Liver (tissue), 9 donors: Measurements from ENCODE around the gene SERPINB10. TPM values are rescaled to one million over a fixed set of nuclear protein-coding genes. Genes with fewer than 3 reads are reported as not detected.

Experiments
- DNase-seq: peaks from one replicate; pipeline ENCODE4 v3.0.0-alpha.2; 2017; ENCODE audit warnings: low spot score
- H3K27ac ChIP-seq, 2 donors: one replicate each; pipeline ENCODE4 v1.7.0; 2013; ENCODE audit warnings: inconsistent platforms in 2 of 2, low read length in 2 of 2, control low read depth in 1 of 2, low read depth in 1 of 2, mild to moderate bottlenecking in 1 of 2
- H3K27me3 ChIP-seq, 4 donors: one replicate each; pipeline versions ENCODE4 v1.6.1 to v1.7.0; 2013; ENCODE audit warnings: low read length in 3 of 4, inconsistent platforms in 1 of 4, mild to moderate bottlenecking in 1 of 4, moderate library complexity in 1 of 4; ENCODE audit not compliant: control insufficient read depth in 4 of 4, insufficient read depth in 4 of 4
- H3K36me3 ChIP-seq, 4 donors: one replicate each; pipeline versions ENCODE4 v1.6.1 to v1.7.0; 2013; ENCODE audit warnings: low read length in 3 of 4, mild to moderate bottlenecking in 3 of 4, low read depth in 1 of 4, moderate library complexity in 1 of 4; ENCODE audit not compliant: control insufficient read depth in 4 of 4, insufficient read depth in 3 of 4
- H3K4me1 ChIP-seq, 4 donors: one replicate each; pipeline versions ENCODE4 v1.6.1 to v1.7.0; 2013; ENCODE audit warnings: low read length in 3 of 4, mild to moderate bottlenecking in 3 of 4, moderate library complexity in 1 of 4; ENCODE audit not compliant: control insufficient read depth in 4 of 4, insufficient read depth in 4 of 4
- H3K4me3 ChIP-seq, 3 donors: one replicate each; pipeline versions ENCODE4 v1.6.1 to v1.7.0; 2013; ENCODE audit warnings: low read length in 3 of 3, control low read depth in 1 of 3, low read depth in 1 of 3, mild to moderate bottlenecking in 1 of 3
- H3K9ac ChIP-seq, 2 donors: one replicate each; pipeline ENCODE4 v1.7.0; 2013; ENCODE audit warnings: low read length in 2 of 2, mild to moderate bottlenecking in 2 of 2, moderate library complexity in 2 of 2, control low read depth in 1 of 2, low read depth in 1 of 2
- H3K9me3 ChIP-seq, 4 donors: one replicate each; pipeline versions ENCODE4 v1.6.1 to v1.7.0; 2013; ENCODE audit warnings: low read length in 3 of 4; ENCODE audit not compliant: control insufficient read depth in 4 of 4
- EGR1 ChIP-seq, 2 donors: IDR thresholded peaks; 2 replicates each; pipeline ENCODE4 v1.6.1; 2016 to 2018; ENCODE audit warnings: antibody characterized with exemption in 2 of 2, low read depth in 2 of 2
- FOXA1 ChIP-seq: IDR thresholded peaks from 2 replicates; pipeline ENCODE4 v1.6.1; 2016; ENCODE audit warnings: antibody characterized with exemption
- FOXA2 ChIP-seq: IDR thresholded peaks from 2 replicates; pipeline ENCODE4 v1.6.1; 2016; ENCODE audit warnings: antibody characterized with exemption
- GABPA ChIP-seq, 2 donors: IDR thresholded peaks in 1 of 2; conservative IDR thresholded peaks in 1 of 2; 2 replicates each; pipeline ENCODE4 v1.6.1; 2016; ENCODE audit warnings: antibody characterized with exemption in 2 of 2, mild to moderate bottlenecking in 1 of 2, moderate library complexity in 1 of 2
- HNF4A ChIP-seq, 2 donors: conservative IDR thresholded peaks; 2 replicates each; pipeline ENCODE4 v1.6.1; 2016; ENCODE audit warnings: antibody characterized with exemption in 2 of 2, mild to moderate bottlenecking in 2 of 2
- HNF4G ChIP-seq: IDR thresholded peaks from 2 replicates; pipeline ENCODE4 v1.6.1; 2016; ENCODE audit warnings: antibody characterized with exemption
- JUND ChIP-seq, 2 donors: IDR thresholded peaks; 2 replicates each; pipeline ENCODE4 v1.6.1; 2016; ENCODE audit warnings: antibody characterized with exemption in 2 of 2
- NR2F2 ChIP-seq: IDR thresholded peaks from 2 replicates; pipeline ENCODE4 v1.6.1; 2016; ENCODE audit warnings: antibody characterized with exemption
- RAD21 ChIP-seq, 2 donors: IDR thresholded peaks; 2 replicates each; pipeline ENCODE4 v1.6.1; 2016; ENCODE audit warnings: antibody characterized with exemption in 2 of 2, mild to moderate bottlenecking in 2 of 2
- TAF1 ChIP-seq: conservative IDR thresholded peaks from 2 replicates; pipeline ENCODE4 v1.6.1; 2016; ENCODE audit warnings: antibody characterized with exemption, mild to moderate bottlenecking
- YY1 ChIP-seq: IDR thresholded peaks from 2 replicates; pipeline ENCODE4 v1.6.1; 2016; ENCODE audit warnings: antibody characterized with exemption, mild to moderate bottlenecking
- WGBS: extraction: QIAGEN DNeasy Blood & Tissue Kit; methylation state at CpG from one replicate; pipeline ENCODE4 v1.1.7; 2013; 5-methylcytosine and 5-hydroxymethylcytosine counted together
- polyA plus RNA-seq, 2 donors: library from polyadenylated mRNA; stranded (reverse) in 1 of 2; unstranded in 1 of 2; fragments of 200-250 nt in 1 of 2; fragments of >200 nt in 1 of 2; fragmentation: Nextera tagmentation in 1 of 2; extraction: Ambion mirVana in 1 of 2; gene quantifications; one replicate each; pipeline versions ENCODE4 v1.2.1 to v1.2.3, GENCODE V29; 2013 to 2015
- total RNA-seq, 2 donors: library from RNA; depleted of rRNA; stranded (reverse); fragments of >200 nt; gene quantifications; one replicate each; pipeline ENCODE4 v1.2.3, GENCODE V29; 2014
- TF ChIP-seq, protein P1 (sequence below): IDR thresholded peaks from 2 replicates; pipeline ENCODE4 v1.6.1; 2016; ENCODE audit warnings: antibody characterized with exemption
- TF ChIP-seq, protein P2 (sequence below): fragments of 150-350 bp; IDR thresholded peaks from 2 replicates; pipeline ENCODE4 v1.5.1; 2017; ENCODE audit warnings: improper control_type of control experiment, low read depth, low read length; ENCODE audit not compliant: missing input control
- TF ChIP-seq, protein P3 (sequence below): IDR thresholded peaks from 2 replicates; pipeline ENCODE4 v1.6.1; 2016; ENCODE audit warnings: antibody characterized with exemption
- TF ChIP-seq, protein P4 (sequence below): IDR thresholded peaks from 2 replicates; pipeline ENCODE4 v1.6.1; 2016; ENCODE audit warnings: antibody characterized with exemption, mild to moderate bottlenecking
- TF ChIP-seq, protein P5 (sequence below): IDR thresholded peaks from 2 replicates; pipeline ENCODE4 v1.6.1; 2016; ENCODE audit warnings: antibody characterized with exemption
- donor health status: healthy.
- donor health status: healthy.
- donor health status: healthy.
- donor health status: healthy.
- donor health status: healthy.

Gene SERPINB10
- total and polyA plus RNA-seq, 4 donors, result 4.6 TPM; not detected in 3

DNA sequence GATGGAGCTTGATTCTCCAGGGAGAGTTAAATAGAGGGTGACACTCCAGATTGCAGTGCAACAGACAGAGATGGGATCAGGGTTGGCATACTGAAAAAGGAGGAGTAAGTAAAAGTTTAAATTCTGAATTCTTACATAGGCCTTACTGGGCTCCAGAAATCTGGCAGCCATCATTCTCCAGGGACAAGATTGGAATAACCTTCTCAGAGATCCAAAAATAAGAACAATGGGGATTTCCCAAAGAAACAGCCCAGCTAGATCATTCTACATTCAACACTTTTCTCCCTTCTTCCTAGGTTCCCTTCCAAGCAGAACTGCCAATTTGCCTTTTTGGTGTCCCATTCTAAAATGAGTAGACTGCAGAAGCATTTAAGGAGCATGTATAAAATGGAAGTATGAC lies 35.2 kb upstream of the SERPINB10 start (continued):
- TF ChIP-seq, protein P1, sequence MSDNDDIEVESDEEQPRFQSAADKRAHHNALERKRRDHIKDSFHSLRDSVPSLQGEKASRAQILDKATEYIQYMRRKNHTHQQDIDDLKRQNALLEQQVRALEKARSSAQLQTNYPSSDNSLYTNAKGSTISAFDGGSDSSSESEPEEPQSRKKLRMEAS, result no peak
- TF ChIP-seq FOXA2 (no peak), GABPA (IDR thresholded peaks at IDR 0.05 in 1 of 2, conservative IDR thresholded peaks at IDR 0.05 in 1 of 2) (no peak)

DNA sequence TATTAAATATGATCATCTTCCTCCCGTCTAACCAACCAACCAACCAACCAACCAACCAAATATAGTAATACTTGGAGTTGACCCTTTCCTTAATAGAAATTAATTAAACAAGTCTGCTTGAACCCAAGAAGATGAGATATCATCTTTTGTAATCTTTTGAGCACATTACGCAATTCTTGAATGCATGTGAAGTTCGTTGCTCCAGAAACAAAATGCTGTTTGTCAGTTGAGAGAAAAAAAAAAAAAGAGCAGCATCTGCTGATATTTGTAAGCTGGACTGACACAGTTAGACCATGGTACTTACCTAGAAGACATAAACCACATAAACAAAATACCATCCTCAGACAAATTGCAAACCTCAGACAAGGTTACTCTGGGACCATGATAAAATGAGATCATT lies 29.4 kb upstream of the SERPINB10 start:
- TF ChIP-seq YY1 (no peak), NR2F2 (no peak), RAD21 (IDR thresholded peaks at IDR 0.05) (no peak), TAF1 (no peak), GABPA (IDR thresholded peaks at IDR 0.05 in 1 of 2, conservative IDR thresholded peaks at IDR 0.05 in 1 of 2) (no peak), FOXA2 (no peak), FOXA1 (no peak), HNF4G (no peak), EGR1 (IDR thresholded peaks at IDR 0.05; ENCODE audit: low read depth in 2 of 2) (no peak), JUND (IDR thresholded peaks at IDR 0.05) (no peak)
- TF ChIP-seq, protein P2, sequence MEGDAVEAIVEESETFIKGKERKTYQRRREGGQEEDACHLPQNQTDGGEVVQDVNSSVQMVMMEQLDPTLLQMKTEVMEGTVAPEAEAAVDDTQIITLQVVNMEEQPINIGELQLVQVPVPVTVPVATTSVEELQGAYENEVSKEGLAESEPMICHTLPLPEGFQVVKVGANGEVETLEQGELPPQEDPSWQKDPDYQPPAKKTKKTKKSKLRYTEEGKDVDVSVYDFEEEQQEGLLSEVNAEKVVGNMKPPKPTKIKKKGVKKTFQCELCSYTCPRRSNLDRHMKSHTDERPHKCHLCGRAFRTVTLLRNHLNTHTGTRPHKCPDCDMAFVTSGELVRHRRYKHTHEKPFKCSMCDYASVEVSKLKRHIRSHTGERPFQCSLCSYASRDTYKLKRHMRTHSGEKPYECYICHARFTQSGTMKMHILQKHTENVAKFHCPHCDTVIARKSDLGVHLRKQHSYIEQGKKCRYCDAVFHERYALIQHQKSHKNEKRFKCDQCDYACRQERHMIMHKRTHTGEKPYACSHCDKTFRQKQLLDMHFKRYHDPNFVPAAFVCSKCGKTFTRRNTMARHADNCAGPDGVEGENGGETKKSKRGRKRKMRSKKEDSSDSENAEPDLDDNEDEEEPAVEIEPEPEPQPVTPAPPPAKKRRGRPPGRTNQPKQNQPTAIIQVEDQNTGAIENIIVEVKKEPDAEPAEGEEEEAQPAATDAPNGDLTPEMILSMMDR, result no peak
- TF ChIP-seq, protein P3, sequence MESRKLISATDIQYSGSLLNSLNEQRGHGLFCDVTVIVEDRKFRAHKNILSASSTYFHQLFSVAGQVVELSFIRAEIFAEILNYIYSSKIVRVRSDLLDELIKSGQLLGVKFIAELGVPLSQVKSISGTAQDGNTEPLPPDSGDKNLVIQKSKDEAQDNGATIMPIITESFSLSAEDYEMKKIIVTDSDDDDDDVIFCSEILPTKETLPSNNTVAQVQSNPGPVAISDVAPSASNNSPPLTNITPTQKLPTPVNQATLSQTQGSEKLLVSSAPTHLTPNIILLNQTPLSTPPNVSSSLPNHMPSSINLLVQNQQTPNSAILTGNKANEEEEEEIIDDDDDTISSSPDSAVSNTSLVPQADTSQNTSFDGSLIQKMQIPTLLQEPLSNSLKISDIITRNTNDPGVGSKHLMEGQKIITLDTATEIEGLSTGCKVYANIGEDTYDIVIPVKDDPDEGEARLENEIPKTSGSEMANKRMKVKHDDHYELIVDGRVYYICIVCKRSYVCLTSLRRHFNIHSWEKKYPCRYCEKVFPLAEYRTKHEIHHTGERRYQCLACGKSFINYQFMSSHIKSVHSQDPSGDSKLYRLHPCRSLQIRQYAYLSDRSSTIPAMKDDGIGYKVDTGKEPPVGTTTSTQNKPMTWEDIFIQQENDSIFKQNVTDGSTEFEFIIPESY, result no peak
- TF ChIP-seq, protein P4, sequence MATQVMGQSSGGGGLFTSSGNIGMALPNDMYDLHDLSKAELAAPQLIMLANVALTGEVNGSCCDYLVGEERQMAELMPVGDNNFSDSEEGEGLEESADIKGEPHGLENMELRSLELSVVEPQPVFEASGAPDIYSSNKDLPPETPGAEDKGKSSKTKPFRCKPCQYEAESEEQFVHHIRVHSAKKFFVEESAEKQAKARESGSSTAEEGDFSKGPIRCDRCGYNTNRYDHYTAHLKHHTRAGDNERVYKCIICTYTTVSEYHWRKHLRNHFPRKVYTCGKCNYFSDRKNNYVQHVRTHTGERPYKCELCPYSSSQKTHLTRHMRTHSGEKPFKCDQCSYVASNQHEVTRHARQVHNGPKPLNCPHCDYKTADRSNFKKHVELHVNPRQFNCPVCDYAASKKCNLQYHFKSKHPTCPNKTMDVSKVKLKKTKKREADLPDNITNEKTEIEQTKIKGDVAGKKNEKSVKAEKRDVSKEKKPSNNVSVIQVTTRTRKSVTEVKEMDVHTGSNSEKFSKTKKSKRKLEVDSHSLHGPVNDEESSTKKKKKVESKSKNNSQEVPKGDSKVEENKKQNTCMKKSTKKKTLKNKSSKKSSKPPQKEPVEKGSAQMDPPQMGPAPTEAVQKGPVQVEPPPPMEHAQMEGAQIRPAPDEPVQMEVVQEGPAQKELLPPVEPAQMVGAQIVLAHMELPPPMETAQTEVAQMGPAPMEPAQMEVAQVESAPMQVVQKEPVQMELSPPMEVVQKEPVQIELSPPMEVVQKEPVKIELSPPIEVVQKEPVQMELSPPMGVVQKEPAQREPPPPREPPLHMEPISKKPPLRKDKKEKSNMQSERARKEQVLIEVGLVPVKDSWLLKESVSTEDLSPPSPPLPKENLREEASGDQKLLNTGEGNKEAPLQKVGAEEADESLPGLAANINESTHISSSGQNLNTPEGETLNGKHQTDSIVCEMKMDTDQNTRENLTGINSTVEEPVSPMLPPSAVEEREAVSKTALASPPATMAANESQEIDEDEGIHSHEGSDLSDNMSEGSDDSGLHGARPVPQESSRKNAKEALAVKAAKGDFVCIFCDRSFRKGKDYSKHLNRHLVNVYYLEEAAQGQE, result no peak
- TF ChIP-seq, protein P1, result no peak
- H3K9ac ChIP-seq, result no peak overlapping the region
- DNase-seq, result no peak
- H3K27ac ChIP-seq, result no peak overlapping the region
- no peaks in the 10 kb centered on the region for H3K27me3 ChIP-seq
- no peak overlapping the region for H3K4me3 ChIP-seq
- no peaks in the 10 kb centered on the region for H3K4me1 ChIP-seq
- 60% methylated on average over 3 of the region's 3 CpGs for WGBS
- no peaks in the 10 kb centered on the region for H3K36me3 ChIP-seq
- H3K9me3 ChIP-seq, result no peaks in the 10 kb centered on the region

DNA sequence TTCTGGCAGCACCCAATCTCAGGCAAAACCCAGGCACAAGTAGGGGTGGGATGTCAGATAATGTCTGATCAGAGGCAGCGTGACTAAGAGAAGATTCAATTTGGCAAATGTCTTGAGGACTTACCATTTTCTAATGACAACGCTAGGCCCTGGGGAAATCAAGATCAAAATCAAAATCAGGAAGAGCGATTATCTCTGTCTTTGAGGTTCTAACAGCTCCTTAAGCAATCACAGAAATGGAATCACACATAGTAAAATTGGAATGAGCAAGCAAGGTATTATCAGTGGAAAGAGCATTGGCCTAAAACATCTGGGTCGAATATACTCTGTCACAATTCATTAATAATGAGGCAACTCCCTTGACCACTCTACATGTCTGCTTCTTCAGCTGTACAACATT lies 28.8 kb upstream of the SERPINB10 start:
- 88% methylated on average over 4 of the region's 4 CpGs for WGBS
- Histone ChIP-seq H3K36me3 (no peaks in the 10 kb centered on the region), H3K9ac (no peak overlapping the region), H3K9me3 (no peaks in the 10 kb centered on the region), H3K27ac (no peak overlapping the region), H3K4me3 (no peak overlapping the region), H3K27me3 (no peaks in the 10 kb centered on the region), H3K4me1 (no peaks in the 10 kb centered on the region)
- DNase-seq, result no peak
- TF ChIP-seq RAD21 (IDR thresholded peaks at IDR 0.05) (no peak), HNF4A (conservative IDR thresholded peaks at IDR 0.05) (no peak), FOXA2 (no peak), TAF1 (no peak)
- TF ChIP-seq, protein P3, result no peak
- TF ChIP-seq, protein P5, sequence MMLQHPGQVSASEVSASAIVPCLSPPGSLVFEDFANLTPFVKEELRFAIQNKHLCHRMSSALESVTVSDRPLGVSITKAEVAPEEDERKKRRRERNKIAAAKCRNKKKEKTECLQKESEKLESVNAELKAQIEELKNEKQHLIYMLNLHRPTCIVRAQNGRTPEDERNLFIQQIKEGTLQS, result no peak
- TF ChIP-seq, protein P4, result no peak
